MM.1S (cell line): ENCODE results near the gene PHF24.

ENCODE experiments used
- DNase-seq: peaks from one replicate; pipeline ENCODE4 v3.0.0-alpha.2; 2015
- H2AFZ ChIP-seq: fragments of 300-600 bp; sonication (generic); 2 replicates; pipeline ENCODE4 v1.6.0; 2016; ENCODE audit warnings: antibody characterized with exemption, low read length
- H3F3A ChIP-seq: fragments of 300-600 bp; sonication (generic); 2 replicates; pipeline ENCODE4 v1.6.1; 2016; ENCODE audit warnings: mild to moderate bottlenecking, antibody characterized with exemption, low read length, moderate library complexity, mixed read lengths; ENCODE audit not compliant: insufficient read depth
- H3K27ac ChIP-seq: fragments of 300-600 bp; sonication (generic); 2 replicates; pipeline ENCODE4 v1.5.1; 2016; ENCODE audit warnings: mild to moderate bottlenecking, low read length
- H3K27me3 ChIP-seq: fragments of 300-600 bp; sonication (generic); replicated peaks from 2 replicates; pipeline ENCODE4 v1.6.0; 2016; ENCODE audit warnings: low read length; ENCODE audit not compliant: insufficient read depth
- H3K36me3 ChIP-seq: fragments of 300-600 bp; sonication (generic); replicated peaks from 2 replicates; pipeline ENCODE4 v1.6.1; 2016; ENCODE audit warnings: mild to moderate bottlenecking, low read length, mixed read lengths; ENCODE audit not compliant: insufficient read depth
- H3K4me1 ChIP-seq: fragments of 300-600 bp; sonication (generic); 2 replicates; pipeline ENCODE4 v1.6.1; 2016; ENCODE audit warnings: low read length, mixed read lengths
- H3K4me2 ChIP-seq: fragments of 300-600 bp; sonication (generic); 2 replicates; pipeline ENCODE4 v1.6.0; 2016; ENCODE audit warnings: low read depth, low read length
- H3K4me3 ChIP-seq: fragments of 300-600 bp; sonication (generic); 2 replicates; pipeline ENCODE4 v1.5.1; 2016; ENCODE audit warnings: low read length, mixed read lengths
- H3K79me2 ChIP-seq: fragments of 300-600 bp; sonication (generic); 2 replicates; pipeline ENCODE4 v1.6.1; 2016; ENCODE audit warnings: mixed run types, low read length, mixed read lengths
- H3K9ac ChIP-seq: fragments of 300-600 bp; sonication (generic); 2 replicates; pipeline ENCODE4 v1.6.1; 2016; ENCODE audit warnings: low read length, mixed read lengths
- H3K9me2 ChIP-seq: fragments of 300-600 bp; sonication (generic); replicated peaks from 2 replicates; pipeline ENCODE4 v1.6.1; 2016; ENCODE audit warnings: mild to moderate bottlenecking, low read length, mixed read lengths; ENCODE audit not compliant: insufficient read depth
- H3K9me3 ChIP-seq: fragments of 300-600 bp; sonication (generic); replicated peaks from 2 replicates; pipeline ENCODE4 v1.6.1; 2016; ENCODE audit warnings: mild to moderate bottlenecking, low read length, mixed read lengths; ENCODE audit not compliant: insufficient read depth
- H4K20me1 ChIP-seq: fragments of 300-600 bp; sonication (generic); 2 replicates; pipeline ENCODE4 v1.6.1; 2016; ENCODE audit warnings: mild to moderate bottlenecking, low read length, moderate library complexity, mixed read lengths; ENCODE audit not compliant: insufficient read depth
- CTCF ChIP-seq: fragments of 300-600 bp; sonication (generic); IDR thresholded peaks from 2 replicates; pipeline ENCODE4 v1.5.1; 2016; ENCODE audit warnings: antibody characterized with exemption, low read length, mixed read lengths
- EZH2 ChIP-seq: fragments of 300-600 bp; sonication (generic); optimal IDR thresholded peaks from 2 replicates; pipeline ENCODE3; 2017; ENCODE audit warnings: low read depth, mild to moderate bottlenecking, antibody characterized with exemption, low read length, mixed read lengths
- EZH2phosphoT487 ChIP-seq: fragments of 300-600 bp; sonication (generic); IDR thresholded peaks from 2 replicates; pipeline ENCODE4 v1.6.1; 2018; ENCODE audit warnings: antibody characterized with exemption, low read length

The PHF24 gene

GRCh38 chr9:34994260-34994899 lies 36.3 kb downstream of the PHF24 start:
- H3K9me2 ChIP-seq = no peaks in the 10 kb centered on the region
- H2AFZ ChIP-seq = no peak overlapping the region
- H4K20me1 ChIP-seq = no peaks in the 10 kb centered on the region
- no peaks in the 10 kb centered on the region for H3K36me3 ChIP-seq
- peaks cover 9% of the 10 kb centered on the region; the same call in 1 of the 2 replicates for H3F3A ChIP-seq
- no peak overlapping the region for H3K9ac ChIP-seq
- no peaks in the 10 kb centered on the region for H3K4me1 ChIP-seq
- TF ChIP-seq EZH2 (no peak), CTCF (peak; percentile 56)
- H3K27ac ChIP-seq = no peak overlapping the region
- no peak for DNase-seq
- H3K9me3 ChIP-seq = no peaks in the 10 kb centered on the region
- H3K79me2 ChIP-seq = no peaks in the 10 kb centered on the region
- H3K4me3 ChIP-seq = no peak overlapping the region
- H3K27me3 ChIP-seq = 0 out of 2 replicates have a peak, but pooled peaks cover 4% of the 10 kb centered on the region
- H3K4me2 ChIP-seq = no peak overlapping the region

GRCh38 chr9:34994900-34995669 lies 37.0 kb downstream of the PHF24 start:
- DNase-seq = no peak
- no peak overlapping the region for H3K4me2 ChIP-seq
- no peaks in the 10 kb centered on the region for H3K36me3 ChIP-seq
- H4K20me1 ChIP-seq = no peaks in the 10 kb centered on the region
- no peak overlapping the region for H3K4me3 ChIP-seq
- H3K9me3 ChIP-seq = no peaks in the 10 kb centered on the region
- H2AFZ ChIP-seq = no peak overlapping the region
- 0 out of 2 replicates have a peak, but pooled peaks cover 4% of the 10 kb centered on the region for H3K27me3 ChIP-seq
- TF ChIP-seq EZH2phosphoT487 (no peak), EZH2 (no peak), CTCF (no peak)
- no peak overlapping the region for H3K9ac ChIP-seq
- no peaks in the 10 kb centered on the region for H3K4me1 ChIP-seq
- H3K79me2 ChIP-seq = no peaks in the 10 kb centered on the region
- peaks cover 9% of the 10 kb centered on the region; the same call in 1 of the 2 replicates for H3F3A ChIP-seq
- H3K27ac ChIP-seq = no peak overlapping the region
- H3K9me2 ChIP-seq = no peaks in the 10 kb centered on the region

- no peak overlapping the region for H3K4me3 ChIP-seq
- H3K9me3 ChIP-seq = no peaks in the 10 kb centered on the region
- no peak for DNase-seq
- H3K9ac ChIP-seq = no peak overlapping the region
- H4K20me1 ChIP-seq = no peaks in the 10 kb centered on the region
- H3K4me1 ChIP-seq = no peaks in the 10 kb centered on the region
- no peak overlapping the region for H3K27ac ChIP-seq
- no peaks in the 10 kb centered on the region for H3K79me2 ChIP-seq
- no peaks in the 10 kb centered on the region for H3K36me3 ChIP-seq
- 0 out of 2 replicates have a peak, but pooled peaks cover 5% of the 10 kb centered on the region for H3F3A ChIP-seq
- no peak for TF ChIP-seq CTCF
- TF ChIP-seq EZH2phosphoT487 = no peak
- TF ChIP-seq EZH2 = no peak
- H3K27me3 ChIP-seq = no peaks in the 10 kb centered on the region
- H3K9me2 ChIP-seq = no peaks in the 10 kb centered on the region
- H2AFZ ChIP-seq = no peak overlapping the region
- no peak overlapping the region for H3K4me2 ChIP-seq
Measured at GRCh38 chr9:34995670-34996060, 37.6 kb downstream of the PHF24 start.
